B cell (primary cell): ENCODE data around the gene DEFB128. TPM values are rescaled to one million over a fixed set of nuclear protein-coding genes. Genes with fewer than 3 reads are reported as not detected.

Experiments used
- ATAC-seq: fragments of 200-7000 bp; cut with Tn5 transposase; one replicate; pipeline ENCODE4 v1.10.0; 2021; ENCODE audit warnings: low read depth, mild to moderate bottlenecking, moderate number of reproducible peaks, moderate library complexity
- CTCF ChIA-PET: fragments of 350-600 bp; sonication (Branson Sonifier 250); formaldehyde crosslinking; loops from one replicate; lab custom pipeline; 2021; ENCODE audit warnings: antibody characterized with exemption, inconsistent platforms; lab: Charles Lee
- POLR2A ChIA-PET: fragments of 350-600 bp; sonication (Branson Sonifier 250); formaldehyde crosslinking; loops from one replicate; lab custom pipeline; 2021; ENCODE audit warnings: antibody characterized with exemption; lab: Charles Lee
- DNase-seq: peaks from one replicate; pipeline ENCODE4 v3.0.0; 2013
- H2AFZ ChIP-seq: 2 replicates; pipeline ENCODE4 v1.6.1; 2012; ENCODE audit warnings: mild to moderate bottlenecking, low read depth, low read length; ENCODE audit not compliant: insufficient read depth, poor library complexity, severe bottlenecking
- H3K27ac ChIP-seq, 2 donors: 1 replicate in 1 of 2; 2 replicates in 1 of 2; pipeline ENCODE4 v1.5.1; 2012 to 2013; ENCODE audit warnings: low read length in 2 of 2, mild to moderate bottlenecking in 2 of 2, moderate library complexity in 1 of 2
- H3K27me3 ChIP-seq, 4 experiments: fragments of 200-600 bp in 1 of 4; sonication (generic) in 1 of 4; replicated peaks in 1 of 4; 1 replicate in 2 of 4; 2 replicates in 2 of 4; pipeline versions ENCODE4 v1.6.1 to v1.7.0; 2013 to 2016; ENCODE audit warnings: low read length in 3 of 4, mild to moderate bottlenecking in 2 of 4, mixed read lengths in 1 of 4, moderate library complexity in 1 of 4; ENCODE audit not compliant: insufficient read depth in 4 of 4, control insufficient read depth in 3 of 4; ENCODE audit errors: control extremely low read depth in 1 of 4
- H3K36me3 ChIP-seq, 2 experiments: replicated peaks in 1 of 2; 1 replicate in 1 of 2; 2 replicates in 1 of 2; pipeline versions ENCODE4 v1.6.1 to v1.7.1; 2013; ENCODE audit warnings: low read length in 1 of 2; ENCODE audit not compliant: insufficient read depth in 2 of 2, control insufficient read depth in 1 of 2; ENCODE audit errors: control extremely low read depth in 1 of 2, extremely low read depth in 1 of 2
- H3K4me1 ChIP-seq, 2 donors: fragments of 200-600 bp in 1 of 2; sonication (generic) in 1 of 2; 1 replicate in 1 of 2; 2 replicates in 1 of 2; pipeline versions ENCODE4 v1.5.1 to v1.6.1; 2013 to 2017; ENCODE audit warnings: low read length in 2 of 2; ENCODE audit not compliant: control insufficient read depth in 2 of 2, insufficient read depth in 2 of 2
- H3K4me2 ChIP-seq: replicated peaks from 2 replicates; pipeline ENCODE3; 2012; ENCODE audit warnings: mild to moderate bottlenecking, low read depth, low read length; ENCODE audit not compliant: poor library complexity, severe bottlenecking
- H3K4me3 ChIP-seq, 5 experiments: fragments of 200-600 bp in 1 of 5; sonication (generic) in 1 of 5; 1 replicate in 3 of 5; 2 replicates in 2 of 5; pipeline versions ENCODE4 v1.5.1 to v1.7.0; 2011 to 2016; ENCODE audit warnings: low read length in 4 of 5, mild to moderate bottlenecking in 4 of 5, low read depth in 2 of 5, control low read depth in 1 of 5, moderate library complexity in 1 of 5; ENCODE audit not compliant: insufficient read depth in 1 of 5; ENCODE audit errors: control extremely low read depth in 1 of 5, extremely low read depth in 1 of 5
- H3K79me2 ChIP-seq: fragments of 200-600 bp; sonication (generic); one replicate; pipeline ENCODE4 v1.6.0; 2016; ENCODE audit warnings: low read length; ENCODE audit not compliant: control insufficient read depth, insufficient read depth
- H3K9ac ChIP-seq: fragments of 200-600 bp; sonication (generic); 2 replicates; pipeline ENCODE4 v1.6.1; 2017; ENCODE audit warnings: mild to moderate bottlenecking, low read length, moderate library complexity
- H3K9me3 ChIP-seq, 3 donors: one replicate each; pipeline versions ENCODE4 v1.6.1 to v1.7.1; 2013; ENCODE audit warnings: low read length in 2 of 3; ENCODE audit not compliant: control insufficient read depth in 2 of 3, insufficient read depth in 1 of 3; ENCODE audit errors: control extremely low read depth in 1 of 3
- H4K20me1 ChIP-seq: 2 replicates; pipeline ENCODE4 v1.6.0; 2012; ENCODE audit warnings: mild to moderate bottlenecking, low read length; ENCODE audit not compliant: insufficient read depth, control insufficient read depth, poor library complexity, severe bottlenecking
- H3K27ac Mint-ChIP-seq: one replicate; pipeline ENCODE4 v1.8.0; 2021; ENCODE audit warnings: mixed read lengths
- H3K27me3 Mint-ChIP-seq: one replicate; pipeline ENCODE4 v1.8.0; 2021; ENCODE audit warnings: mixed read lengths
- H3K4me1 Mint-ChIP-seq: one replicate; pipeline ENCODE4 v1.8.0; 2021; ENCODE audit warnings: mixed read lengths
- H3K4me3 Mint-ChIP-seq: one replicate; pipeline ENCODE4 v1.8.0; 2021; ENCODE audit warnings: mixed read lengths
- H3K9me3 Mint-ChIP-seq: one replicate; pipeline ENCODE4 v1.8.0; 2022; ENCODE audit warnings: mixed read lengths; ENCODE audit not compliant: insufficient read depth
- CTCF ChIP-seq: fragments of 200-600 bp; IDR thresholded peaks from one replicate; pipeline ENCODE4 v1.8.0; 2022; ENCODE audit warnings: antibody characterized with exemption, mild to moderate bottlenecking
- EZH2 ChIP-seq: IDR thresholded peaks from 2 replicates; pipeline ENCODE4 v1.6.1; 2012; ENCODE audit warnings: borderline replicate concordance, low read depth, mild to moderate bottlenecking, moderate library complexity, low read length; ENCODE audit not compliant: insufficient read depth, poor library complexity, severe bottlenecking
- WGBS: methylation state at CpG from one replicate; pipeline ENCODE4 v1.1.5; 2013; ENCODE audit warnings: missing lambda C conversion rate; ENCODE audit not compliant: insufficient coverage; 5-methylcytosine and 5-hydroxymethylcytosine counted together
- intact Hi-C: fragments of 100-400 bp; cut with micrococcal nuclease; formaldehyde crosslinking; loops from one replicate; pipeline ENCODE4 v1.10.0; 2022
- polyA plus RNA-seq: library from polyadenylated mRNA; depleted of rRNA; stranded (reverse); fragments of >200 nt; gene quantifications from 2 replicates; pipeline ENCODE4 v1.2.3, GENCODE V29; 2012
- total RNA-seq, 2 donors: library from RNA; stranded (reverse); fragments of 120-200 nt in 1 of 2; gene quantifications; 1 replicate in 1 of 2; 2 replicates in 1 of 2; pipeline versions ENCODE4 v1.2.3 to v1.2.4, GENCODE V29; 2013 to 2022

DEFB128 gene
- total and polyA plus RNA-seq, 2 donors (not counting 1 experiment from before 2014, with no cell fraction given), result not detected

- Mint-ChIP-seq H3K27ac (peak overlapping the region; percentile 90), H3K9me3 (no peaks in the 10 kb centered on the region), H3K4me3 (peak overlapping the region; percentile 83), H3K27me3 (peaks cover 17% of the 10 kb centered on the region), H3K4me1 (peaks cover 25% of the 10 kb centered on the region)
- intact Hi-C loops, result no loop called here
- H3K4me1 ChIP-seq, result peaks cover 15 to 16% of the 10 kb centered on the region in 2 donors
- H3K27ac ChIP-seq, result peak overlapping the region; percentile 62 to 67
- peak overlapping the region; percentile 55 for H3K9ac ChIP-seq
- H3K9me3 ChIP-seq, result no peaks in the 10 kb centered on the region
- ATAC-seq (peak; percentile 80), DNase-seq (peak; percentile 46)
- no peaks in the 10 kb centered on the region for H3K27me3 ChIP-seq
- H4K20me1 ChIP-seq, result no peaks in the 10 kb centered on the region
- no peak for TF ChIP-seq EZH2
- no peak for TF ChIP-seq CTCF
- H3K4me2 ChIP-seq, result peak overlapping the region; percentile 73
- no peaks in the 10 kb centered on the region for H3K79me2 ChIP-seq
- H2AFZ ChIP-seq, result peak overlapping the region; percentile 77
- H3K4me3 ChIP-seq, result peak overlapping the region; percentile 3 to 62 (median 46)
- whole genome bisulfite sequencing, result 0% methylated on average over 2 of the region's 4 CpGs
- POLR2A ChIA-PET, result interaction anchor here (1.2 kb wide), 1 partner anchor 60 kb away, joined by 3 read pairs; the partner anchor contains the start of gene ZCCHC3
- no peaks in the 10 kb centered on the region for H3K36me3 ChIP-seq
- CTCF ChIA-PET, result interaction anchor here (1.3 to 1.8 kb wide), 4 partner anchors 25 to 93 kb away, joined by 4 to 8 read pairs (median 6); no protein-coding TSS in a partner anchor
Measured at GRCh38 chr20:237489-237888, 48.0 kb upstream of the DEFB128 start.

- ATAC-seq, result no peak
- Histone ChIP-seq H3K9ac (no peak overlapping the region), H3K4me1 (peaks cover 15 to 16% of the 10 kb centered on the region in 2 donors), H3K27ac (no peak overlapping the region), H2AFZ (no peak overlapping the region), H3K79me2 (no peaks in the 10 kb centered on the region), H4K20me1 (no peaks in the 10 kb centered on the region), H3K4me3 (no peak overlapping the region), H3K4me2 (no peak overlapping the region), H3K27me3 (no peaks in the 10 kb centered on the region), H3K9me3 (no peaks in the 10 kb centered on the region), H3K36me3 (no peaks in the 10 kb centered on the region)
- Mint-ChIP-seq H3K4me1 (peaks cover 25% of the 10 kb centered on the region), H3K27ac (no peak overlapping the region), H3K27me3 (peaks cover 11% of the 10 kb centered on the region), H3K4me3 (no peak overlapping the region), H3K9me3 (no peaks in the 10 kb centered on the region)
- 100% methylated on average over 1 of the region's 1 CpG for WGBS
- no peak for DNase-seq
- ChIA-PET POLR2A (no interaction called here), CTCF (interaction anchor here (0.9 kb wide), 1 partner anchor 95 kb away, joined by 3 read pairs; no protein-coding TSS in a partner anchor)
- TF ChIP-seq CTCF, result no peak
- no peak for TF ChIP-seq EZH2
- intact Hi-C loops, result no loop called here
Measured at GRCh38 chr20:235891-236290, 46.4 kb upstream of the DEFB128 start.
